ENCODE data around the gene DIPK1A.

DNA sequence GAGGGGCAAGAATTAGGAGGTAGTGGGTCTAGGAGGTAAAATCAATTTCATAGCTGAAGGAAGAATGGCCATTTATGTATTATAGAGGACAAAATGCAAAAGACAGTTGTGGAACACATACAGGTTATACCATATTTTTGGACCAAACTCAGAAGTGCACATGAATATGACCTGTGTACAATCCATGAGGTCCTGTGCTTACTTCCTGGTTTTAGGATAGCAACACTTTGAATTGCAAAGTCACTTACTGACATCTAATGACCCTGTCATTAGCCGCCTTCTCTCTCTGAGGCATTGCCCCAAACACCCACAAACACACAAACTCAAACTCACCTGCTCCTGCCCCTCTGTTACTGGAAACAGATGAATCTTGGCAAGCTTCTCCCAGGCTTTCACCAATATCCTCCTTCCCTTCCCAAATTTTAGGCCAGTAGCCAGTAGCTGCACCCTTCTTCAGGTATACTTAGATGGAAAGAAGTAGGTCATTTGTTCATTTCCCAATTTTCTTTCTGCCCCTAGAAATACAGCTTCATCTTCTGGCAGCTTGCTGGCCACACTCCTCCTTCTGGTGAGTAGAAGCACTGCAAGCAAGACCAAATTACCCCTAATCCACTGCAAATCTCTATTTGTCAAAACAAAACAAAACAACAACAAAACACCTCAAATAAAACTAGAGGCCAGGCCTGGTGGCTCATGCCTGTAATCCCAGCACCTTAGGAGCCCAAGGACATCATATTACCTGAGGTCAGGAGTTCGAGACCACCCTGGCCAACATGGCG lies 143.1 kb downstream of the DIPK1A start:
- TF ChIP-seq GATA2 (IDR thresholded peaks at IDR 0.05; ENCODE audit: low read depth, low read length) (no peak), GATA3 (IDR thresholded peaks at IDR 0.05; ENCODE audit: low read depth, low read length) (no peak)
